Right lobe of liver (tissue), 4 donors: Measurements from ENCODE around the gene TBC1D1.

Experiments used
- POLR2A ChIP-seq: fragments of 450-650 bp; IDR thresholded peaks from one replicate; pipeline ENCODE4 v1.6.1; 2017; ENCODE audit warnings: antibody characterized with exemption, mild to moderate bottlenecking
- TF ChIP-seq, protein P1 (sequence below), 4 donors: fragments of 200-600 bp in 3 of 4; fragments of 450-650 bp in 1 of 4; IDR thresholded peaks; one replicate each; pipeline versions ENCODE4 v1.5.1 to v1.8.0; 2016 to 2022; ENCODE audit warnings: antibody characterized with exemption in 4 of 4, mild to moderate bottlenecking in 2 of 4
- donor health status: DM: no; HTN: no; CAD: no.
- donor health status: DM: no; HTN: no; CAD: no.
- donor health status: DM: no; HTN: yes; CAD: no.

DNA sequence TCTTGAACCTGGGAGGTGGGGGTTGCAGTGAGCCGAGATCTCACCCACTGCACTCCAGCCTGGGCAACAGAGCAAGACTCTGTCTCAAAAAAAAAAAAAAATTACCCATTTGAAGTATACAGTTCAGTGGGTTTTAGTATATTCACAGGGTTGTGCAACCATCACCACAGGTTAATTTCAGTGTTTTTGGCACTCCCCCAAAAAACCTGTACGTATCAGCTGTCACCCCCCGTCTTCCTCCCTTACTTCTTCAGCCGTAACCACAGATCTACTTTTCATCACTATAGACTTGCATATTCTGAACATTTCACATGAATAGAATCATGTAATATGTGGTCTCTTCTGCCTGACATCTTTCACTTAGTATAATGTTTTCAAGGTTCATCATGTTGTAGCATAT, 57.7 kb downstream of the TBC1D1 start:
- TF ChIP-seq, protein P1, sequence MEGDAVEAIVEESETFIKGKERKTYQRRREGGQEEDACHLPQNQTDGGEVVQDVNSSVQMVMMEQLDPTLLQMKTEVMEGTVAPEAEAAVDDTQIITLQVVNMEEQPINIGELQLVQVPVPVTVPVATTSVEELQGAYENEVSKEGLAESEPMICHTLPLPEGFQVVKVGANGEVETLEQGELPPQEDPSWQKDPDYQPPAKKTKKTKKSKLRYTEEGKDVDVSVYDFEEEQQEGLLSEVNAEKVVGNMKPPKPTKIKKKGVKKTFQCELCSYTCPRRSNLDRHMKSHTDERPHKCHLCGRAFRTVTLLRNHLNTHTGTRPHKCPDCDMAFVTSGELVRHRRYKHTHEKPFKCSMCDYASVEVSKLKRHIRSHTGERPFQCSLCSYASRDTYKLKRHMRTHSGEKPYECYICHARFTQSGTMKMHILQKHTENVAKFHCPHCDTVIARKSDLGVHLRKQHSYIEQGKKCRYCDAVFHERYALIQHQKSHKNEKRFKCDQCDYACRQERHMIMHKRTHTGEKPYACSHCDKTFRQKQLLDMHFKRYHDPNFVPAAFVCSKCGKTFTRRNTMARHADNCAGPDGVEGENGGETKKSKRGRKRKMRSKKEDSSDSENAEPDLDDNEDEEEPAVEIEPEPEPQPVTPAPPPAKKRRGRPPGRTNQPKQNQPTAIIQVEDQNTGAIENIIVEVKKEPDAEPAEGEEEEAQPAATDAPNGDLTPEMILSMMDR (IDR thresholded peaks at IDR 0.05), result no peak
- no peak for TF ChIP-seq POLR2A
